Thyroid gland (tissue), 4 donors: Measurements from ENCODE around the gene SLC6A12.

Experiments used
- POLR2A ChIP-seq, 2 donors: fragments of 450-650 bp; IDR thresholded peaks; one replicate each; pipeline ENCODE4 v1.6.1; 2017; ENCODE audit warnings: antibody characterized with exemption in 2 of 2, mild to moderate bottlenecking in 2 of 2, moderate library complexity in 1 of 2
- TF ChIP-seq, protein P1 (sequence below), 6 experiments: fragments of 200-600 bp in 3 of 6; fragments of 450-650 bp in 3 of 6; sonication (generic) in 3 of 6; IDR thresholded peaks; one replicate each; pipeline ENCODE4 v1.5.1; 2016 to 2019; ENCODE audit warnings: antibody characterized with exemption in 6 of 6, mild to moderate bottlenecking in 2 of 6, inconsistent platforms in 1 of 6, moderate library complexity in 1 of 6

DNA sequence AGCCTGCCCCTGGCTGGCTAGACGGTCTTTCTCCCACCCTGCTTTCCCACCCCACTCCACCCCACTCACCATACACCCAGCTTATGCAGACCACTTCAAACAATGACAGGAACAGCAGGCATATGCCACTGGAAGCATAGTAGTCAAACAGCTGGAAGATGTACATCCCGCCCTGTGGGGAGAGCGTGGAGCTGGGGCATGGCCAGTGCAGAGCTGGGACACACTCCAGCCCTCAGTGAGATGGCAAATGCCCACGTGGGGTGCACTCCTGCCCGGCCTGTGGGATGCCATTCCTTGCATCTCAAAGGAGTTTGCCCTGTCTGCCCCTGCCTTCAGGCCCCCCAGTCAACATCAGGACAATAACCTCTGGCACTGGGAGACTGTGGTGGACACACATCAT, 18.8 kb downstream of the SLC6A12 start:
- TF ChIP-seq, protein P1, sequence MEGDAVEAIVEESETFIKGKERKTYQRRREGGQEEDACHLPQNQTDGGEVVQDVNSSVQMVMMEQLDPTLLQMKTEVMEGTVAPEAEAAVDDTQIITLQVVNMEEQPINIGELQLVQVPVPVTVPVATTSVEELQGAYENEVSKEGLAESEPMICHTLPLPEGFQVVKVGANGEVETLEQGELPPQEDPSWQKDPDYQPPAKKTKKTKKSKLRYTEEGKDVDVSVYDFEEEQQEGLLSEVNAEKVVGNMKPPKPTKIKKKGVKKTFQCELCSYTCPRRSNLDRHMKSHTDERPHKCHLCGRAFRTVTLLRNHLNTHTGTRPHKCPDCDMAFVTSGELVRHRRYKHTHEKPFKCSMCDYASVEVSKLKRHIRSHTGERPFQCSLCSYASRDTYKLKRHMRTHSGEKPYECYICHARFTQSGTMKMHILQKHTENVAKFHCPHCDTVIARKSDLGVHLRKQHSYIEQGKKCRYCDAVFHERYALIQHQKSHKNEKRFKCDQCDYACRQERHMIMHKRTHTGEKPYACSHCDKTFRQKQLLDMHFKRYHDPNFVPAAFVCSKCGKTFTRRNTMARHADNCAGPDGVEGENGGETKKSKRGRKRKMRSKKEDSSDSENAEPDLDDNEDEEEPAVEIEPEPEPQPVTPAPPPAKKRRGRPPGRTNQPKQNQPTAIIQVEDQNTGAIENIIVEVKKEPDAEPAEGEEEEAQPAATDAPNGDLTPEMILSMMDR (IDR thresholded peaks at IDR 0.05) = no peak
- no peak for TF ChIP-seq POLR2A (IDR thresholded peaks at IDR 0.05)
